Measurements from ENCODE around the gene SARS1. TPM values are rescaled to one million over a fixed set of nuclear protein-coding genes. Genes with fewer than 3 reads are reported as not detected.

SARS1 gene
- total RNA-seq, 3 donors from 2014 or later (not counting 1 experiment from before 2014, with no cell fraction given), result 95.6 to 122 (median 106) TPM

DNA sequence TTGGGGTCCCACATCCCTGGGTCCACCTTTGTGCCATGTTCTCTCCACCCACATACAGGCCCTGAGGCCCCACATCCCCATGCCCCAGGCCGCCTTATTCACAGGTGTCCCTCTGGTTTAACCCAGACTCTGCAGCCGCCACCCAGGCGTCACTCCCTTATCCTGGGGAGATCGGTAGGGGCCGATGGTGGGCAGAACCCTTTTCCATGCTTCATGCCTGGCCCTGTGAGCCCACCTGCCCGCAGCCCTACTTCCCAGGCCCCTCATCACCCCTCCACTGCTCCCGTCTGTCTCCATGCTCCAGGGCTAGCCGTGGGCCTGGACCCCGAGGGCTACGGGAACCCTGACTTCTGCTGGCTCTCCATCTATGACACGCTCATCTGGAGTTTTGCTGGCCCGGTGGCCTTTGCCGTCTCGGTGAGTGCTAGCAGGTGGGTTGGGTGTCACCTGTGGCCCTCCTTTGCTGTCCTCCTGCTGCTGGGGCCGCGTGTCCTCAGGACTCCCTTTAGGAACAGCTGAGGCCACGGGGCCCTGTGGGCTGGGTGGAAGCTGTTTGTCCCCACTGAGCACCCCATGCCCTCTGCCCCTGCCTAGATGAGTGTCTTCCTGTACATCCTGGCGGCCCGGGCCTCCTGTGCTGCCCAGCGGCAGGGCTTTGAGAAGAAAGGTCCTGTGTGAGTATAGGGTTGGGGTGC, 57.1 kb downstream of the SARS1 start:
- Histone ChIP-seq H3K27me3 (ENCODE audit: control insufficient read depth, insufficient read depth, low read length) (no peaks in the 10 kb centered on the region), H3K4me3 (ENCODE audit: low read length) (no peak overlapping the region), H3K4me1 (ENCODE audit: control insufficient read depth, insufficient read depth, low read length) (no peaks in the 10 kb centered on the region), H3K9me3 (ENCODE audit: control insufficient read depth, insufficient read depth, low read length) (no peaks in the 10 kb centered on the region), H3K27ac (ENCODE audit: low read length) (no peak overlapping the region), H3K36me3 (ENCODE audit: control insufficient read depth, insufficient read depth, low read length) (no peaks in the 10 kb centered on the region)
- TF ChIP-seq, protein P1, sequence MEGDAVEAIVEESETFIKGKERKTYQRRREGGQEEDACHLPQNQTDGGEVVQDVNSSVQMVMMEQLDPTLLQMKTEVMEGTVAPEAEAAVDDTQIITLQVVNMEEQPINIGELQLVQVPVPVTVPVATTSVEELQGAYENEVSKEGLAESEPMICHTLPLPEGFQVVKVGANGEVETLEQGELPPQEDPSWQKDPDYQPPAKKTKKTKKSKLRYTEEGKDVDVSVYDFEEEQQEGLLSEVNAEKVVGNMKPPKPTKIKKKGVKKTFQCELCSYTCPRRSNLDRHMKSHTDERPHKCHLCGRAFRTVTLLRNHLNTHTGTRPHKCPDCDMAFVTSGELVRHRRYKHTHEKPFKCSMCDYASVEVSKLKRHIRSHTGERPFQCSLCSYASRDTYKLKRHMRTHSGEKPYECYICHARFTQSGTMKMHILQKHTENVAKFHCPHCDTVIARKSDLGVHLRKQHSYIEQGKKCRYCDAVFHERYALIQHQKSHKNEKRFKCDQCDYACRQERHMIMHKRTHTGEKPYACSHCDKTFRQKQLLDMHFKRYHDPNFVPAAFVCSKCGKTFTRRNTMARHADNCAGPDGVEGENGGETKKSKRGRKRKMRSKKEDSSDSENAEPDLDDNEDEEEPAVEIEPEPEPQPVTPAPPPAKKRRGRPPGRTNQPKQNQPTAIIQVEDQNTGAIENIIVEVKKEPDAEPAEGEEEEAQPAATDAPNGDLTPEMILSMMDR (IDR thresholded peaks at IDR 0.05), result no peak
- no peaks in the 10 kb centered on the region for H3K27me3 Mint-ChIP-seq (ENCODE audit: low read depth in 2 of 2)
- H3K36me3 Mint-ChIP-seq, result no peaks in the 10 kb centered on the region
- intact Hi-C loops (cut with micrococcal nuclease), result no loop called here
- DNase-seq (no peak), ATAC-seq (no peak)
- H3K4me1 Mint-ChIP-seq, result peaks cover 0 to 5% of the 10 kb centered on the region in 2 donors
- 95% methylated on average over 20 of the region's 20 CpGs for WGBS (ENCODE audit: insufficient coverage)
- H3K27ac Mint-ChIP-seq, result peak overlapping the region in 1 of 2 donors; percentile 45
- peak overlapping the region; percentile 21 for H3K4me3 Mint-ChIP-seq
- no peaks in the 10 kb centered on the region for H3K9me3 Mint-ChIP-seq

DNA sequence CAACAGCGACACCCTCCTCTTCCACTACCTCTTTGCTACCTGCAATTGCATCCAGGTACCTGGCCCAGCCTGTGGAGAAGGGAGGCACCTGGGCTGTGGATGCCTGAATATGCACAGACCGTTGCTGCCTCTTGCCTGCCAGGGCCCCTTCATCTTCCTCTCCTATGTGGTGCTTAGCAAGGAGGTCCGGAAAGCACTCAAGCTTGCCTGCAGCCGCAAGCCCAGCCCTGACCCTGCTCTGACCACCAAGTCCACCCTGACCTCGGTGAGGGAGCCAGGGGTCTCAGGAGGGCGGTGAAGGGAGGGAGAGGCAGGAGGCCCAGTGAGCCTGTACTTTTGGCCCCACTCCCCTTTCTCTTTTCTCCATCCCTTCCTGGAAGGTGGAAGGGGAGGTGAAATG, 57.7 kb downstream of the SARS1 start:
- TF ChIP-seq, protein P1 (IDR thresholded peaks at IDR 0.05), result no peak
- Histone ChIP-seq H3K27ac (ENCODE audit: low read length) (no peak overlapping the region), H3K4me1 (ENCODE audit: control insufficient read depth, insufficient read depth, low read length) (no peaks in the 10 kb centered on the region), H3K4me3 (ENCODE audit: low read length) (no peak overlapping the region), H3K9me3 (ENCODE audit: control insufficient read depth, insufficient read depth, low read length) (no peaks in the 10 kb centered on the region), H3K36me3 (ENCODE audit: control insufficient read depth, insufficient read depth, low read length) (no peaks in the 10 kb centered on the region), H3K27me3 (ENCODE audit: control insufficient read depth, insufficient read depth, low read length) (no peaks in the 10 kb centered on the region)
- ATAC-seq, result no peak
- Mint-ChIP-seq H3K4me1 (peaks cover 0 to 5% of the 10 kb centered on the region in 2 donors), H3K4me3 (no peak overlapping the region), H3K9me3 (no peaks in the 10 kb centered on the region), H3K27me3 (ENCODE audit: low read depth in 2 of 2) (no peaks in the 10 kb centered on the region), H3K36me3 (no peaks in the 10 kb centered on the region), H3K27ac (no peak overlapping the region)
- WGBS (ENCODE audit: insufficient coverage), result 87% methylated on average over 5 of the region's 6 CpGs
- no peak for DNase-seq
- intact Hi-C loops (cut with micrococcal nuclease), result no loop called here

DNA sequence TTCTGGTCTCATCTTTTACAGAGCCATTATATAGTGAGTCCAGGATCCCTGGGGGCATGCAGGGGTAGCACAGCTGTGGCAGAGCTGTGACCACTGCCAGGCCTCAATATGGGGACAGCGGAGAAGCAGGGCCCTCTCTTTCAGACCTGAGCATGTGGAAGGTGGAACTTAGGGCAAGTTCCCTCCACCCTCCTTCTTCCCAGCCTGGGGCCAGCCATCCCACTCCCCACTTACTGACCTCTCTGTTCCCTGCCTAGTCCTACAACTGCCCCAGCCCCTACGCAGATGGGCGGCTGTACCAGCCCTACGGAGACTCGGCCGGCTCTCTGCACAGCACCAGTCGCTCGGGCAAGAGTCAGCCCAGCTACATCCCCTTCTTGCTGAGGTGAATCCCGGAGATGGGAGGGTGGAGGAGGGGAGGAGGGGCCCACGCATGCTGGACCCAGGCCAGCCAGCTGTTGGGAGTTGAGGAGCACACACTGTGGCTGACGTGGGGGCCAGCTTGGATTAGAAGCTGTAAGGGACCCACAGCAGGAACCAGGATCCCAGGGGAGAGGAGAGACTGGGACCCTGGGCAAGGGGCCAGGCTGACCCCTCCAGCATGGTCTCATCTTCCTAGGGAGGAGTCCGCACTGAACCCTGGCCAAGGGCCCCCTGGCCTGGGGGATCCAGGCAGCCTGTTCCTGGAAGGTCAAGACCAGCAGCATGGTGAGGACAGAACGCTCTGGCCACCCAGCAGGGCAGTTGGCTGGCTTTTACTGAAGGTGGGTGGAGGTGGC, 58.5 kb downstream of the SARS1 start:
- ATAC-seq (no peak), DNase-seq (no peak)
- no peak overlapping the region for H3K4me3 ChIP-seq (ENCODE audit: low read length)
- WGBS (ENCODE audit: insufficient coverage), result 95% methylated on average over 13 of the region's 13 CpGs
- H3K4me1 ChIP-seq (ENCODE audit: control insufficient read depth, insufficient read depth, low read length), result peaks cover under 1% of the 10 kb centered on the region
- H3K27me3 Mint-ChIP-seq (ENCODE audit: low read depth in 2 of 2), result no peaks in the 10 kb centered on the region
- no peaks in the 10 kb centered on the region for H3K36me3 ChIP-seq (ENCODE audit: control insufficient read depth, insufficient read depth, low read length)
- TF ChIP-seq, protein P1 (IDR thresholded peaks at IDR 0.05), result no peak
- intact Hi-C loops (cut with micrococcal nuclease), result no loop called here
- H3K4me3 Mint-ChIP-seq, result no peak overlapping the region
- peaks cover 0 to 8% of the 10 kb centered on the region in 2 donors for H3K4me1 Mint-ChIP-seq
- H3K27me3 ChIP-seq (ENCODE audit: control insufficient read depth, insufficient read depth, low read length), result no peaks in the 10 kb centered on the region
- no peaks in the 10 kb centered on the region for H3K9me3 Mint-ChIP-seq
- no peak overlapping the region for H3K27ac ChIP-seq (ENCODE audit: low read length)
- H3K9me3 ChIP-seq (ENCODE audit: control insufficient read depth, insufficient read depth, low read length), result no peaks in the 10 kb centered on the region
- no peak overlapping the region for H3K27ac Mint-ChIP-seq
- H3K36me3 Mint-ChIP-seq, result no peaks in the 10 kb centered on the region

Measured in natural killer cell (primary cell).